Esophagus squamous epithelium (tissue), 4 donors: Measurements from ENCODE around the gene CAAP1.

Experiments
- POLR2A ChIP-seq, 4 donors: fragments of 450-650 bp; IDR thresholded peaks; one replicate each; pipeline ENCODE4 v1.6.1; 2017; ENCODE audit warnings: antibody characterized with exemption in 4 of 4, mild to moderate bottlenecking in 4 of 4, moderate library complexity in 3 of 4
- TF ChIP-seq, protein P1 (sequence below), 6 experiments: fragments of 450-650 bp in 4 of 6; fragments of 200-600 bp in 2 of 6; sonication (generic) in 2 of 6; IDR thresholded peaks; one replicate each; pipeline ENCODE4 v1.5.1; 2016 to 2019; ENCODE audit warnings: antibody characterized with exemption in 6 of 6, mild to moderate bottlenecking in 4 of 6, moderate library complexity in 4 of 6

DNA sequence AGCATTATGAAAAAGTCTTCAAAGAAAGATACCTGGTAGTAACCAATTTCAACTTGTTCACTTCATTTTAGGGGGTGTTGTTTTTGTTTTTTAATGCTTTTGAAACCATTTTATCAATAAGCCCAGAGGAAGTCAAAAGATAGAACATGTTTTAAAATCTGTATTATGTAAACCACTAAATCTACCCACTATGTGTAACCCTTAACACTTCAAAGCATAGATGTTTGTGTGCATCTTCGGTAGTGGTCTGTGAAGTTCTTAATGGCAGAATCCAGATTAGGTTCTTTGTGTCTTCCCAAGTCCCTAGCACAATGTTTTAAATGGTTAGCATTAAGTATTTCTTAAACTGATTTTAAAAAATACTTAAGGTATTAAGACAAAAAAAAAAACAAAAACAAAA lies 48.2 kb upstream of the CAAP1 start:
- TF ChIP-seq, protein P1, sequence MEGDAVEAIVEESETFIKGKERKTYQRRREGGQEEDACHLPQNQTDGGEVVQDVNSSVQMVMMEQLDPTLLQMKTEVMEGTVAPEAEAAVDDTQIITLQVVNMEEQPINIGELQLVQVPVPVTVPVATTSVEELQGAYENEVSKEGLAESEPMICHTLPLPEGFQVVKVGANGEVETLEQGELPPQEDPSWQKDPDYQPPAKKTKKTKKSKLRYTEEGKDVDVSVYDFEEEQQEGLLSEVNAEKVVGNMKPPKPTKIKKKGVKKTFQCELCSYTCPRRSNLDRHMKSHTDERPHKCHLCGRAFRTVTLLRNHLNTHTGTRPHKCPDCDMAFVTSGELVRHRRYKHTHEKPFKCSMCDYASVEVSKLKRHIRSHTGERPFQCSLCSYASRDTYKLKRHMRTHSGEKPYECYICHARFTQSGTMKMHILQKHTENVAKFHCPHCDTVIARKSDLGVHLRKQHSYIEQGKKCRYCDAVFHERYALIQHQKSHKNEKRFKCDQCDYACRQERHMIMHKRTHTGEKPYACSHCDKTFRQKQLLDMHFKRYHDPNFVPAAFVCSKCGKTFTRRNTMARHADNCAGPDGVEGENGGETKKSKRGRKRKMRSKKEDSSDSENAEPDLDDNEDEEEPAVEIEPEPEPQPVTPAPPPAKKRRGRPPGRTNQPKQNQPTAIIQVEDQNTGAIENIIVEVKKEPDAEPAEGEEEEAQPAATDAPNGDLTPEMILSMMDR (IDR thresholded peaks at IDR 0.05): no peak
- TF ChIP-seq POLR2A (IDR thresholded peaks at IDR 0.05): no peak
